IMR-90 (cell line): ENCODE data around the gene EML4.

ENCODE experiments used
- CTCF ChIP-seq: conservative IDR thresholded peaks from 2 replicates; pipeline ENCODE4 v1.5.1; 2012; ENCODE audit warnings: mild to moderate bottlenecking, low read depth, low read length, improper control_type of control experiment
- POLR2A ChIP-seq: IDR thresholded peaks from 2 replicates; pipeline ENCODE4 v1.6.1; 2012; ENCODE audit warnings: mild to moderate bottlenecking, low read depth, low read length

DNA sequence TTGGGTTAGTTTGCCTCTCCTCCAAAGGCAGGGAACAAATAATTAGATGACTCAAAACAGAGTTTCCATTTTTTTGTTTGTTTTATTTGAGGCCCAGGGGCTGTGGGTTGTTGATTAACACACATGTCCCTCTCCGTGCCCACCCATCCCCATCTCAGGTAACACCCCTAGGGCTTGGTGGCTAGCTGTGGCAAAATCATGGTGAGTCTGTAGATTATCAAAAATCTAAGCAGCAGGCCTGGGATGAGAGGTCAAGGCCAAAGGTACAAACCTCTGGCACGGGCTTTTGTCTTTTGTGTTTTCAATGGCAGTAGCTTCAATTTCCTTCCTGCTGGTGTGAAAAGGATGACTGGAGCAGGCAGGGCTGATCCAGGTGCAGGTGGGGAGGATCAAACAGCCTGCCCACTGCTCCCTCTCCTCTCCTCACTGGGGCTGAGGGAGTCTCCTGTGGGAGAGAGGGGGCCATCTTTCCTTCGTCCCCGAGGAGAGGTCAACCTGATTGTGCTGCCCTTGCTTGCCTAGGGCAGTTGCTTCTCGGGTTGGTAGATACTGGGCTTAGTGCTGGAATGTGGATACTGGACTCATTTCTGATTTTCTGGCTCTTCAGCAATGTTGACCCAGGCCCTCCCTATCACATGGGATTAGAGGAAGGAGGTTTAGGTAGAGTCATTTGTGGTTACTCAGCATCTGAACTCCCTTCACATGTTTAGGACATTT lies 31.9 kb upstream of the EML4 start:
- TF ChIP-seq POLR2A (no peak), CTCF (no peak)
